K562 treated with DMSO at 1 percent for 48 hours (cell line): Measurements from ENCODE around the gene FBRS. TPM values are rescaled to one million over a fixed set of nuclear protein-coding genes. Genes with fewer than 3 reads are reported as not detected.

Experiments used
- total RNA-seq: library from RNA; unstranded; fragments of 300-600 nt; gene quantifications from 2 replicates; pipeline ENCODE4 v1.2.3, GENCODE V29; 2022; ENCODE audit warnings: low replicate concordance; ENCODE audit errors: extremely low read depth

The FBRS gene
- not detected in 2 replicates for total RNA-seq

GRCh38 chr16:30657866-30658730 is at the start of gene FBRS:
FBRS (plus strand) TSS chr16:30658431; CDS start chr16:30659519, 1,088 bp downstream.

GRCh38 chr16:30609926-30610839 is 48.0 kb upstream of the FBRS start, which contains the start of gene ZNF689:
ZNF689 (minus strand) TSS chr16:30610389; CDS start chr16:30610041, 348 bp downstream.

GRCh38 chr16:30650369-30651123 is 7.7 kb upstream of the FBRS start, which contains the start of gene PRR14:
PRR14 (plus strand) TSS chr16:30650960; CDS start chr16:30651646, 686 bp downstream.

GRCh38 chr16:30698816-30699614 is 40.8 kb downstream of the FBRS start, which contains the start of gene SRCAP:
SRCAP (plus strand) TSS chr16:30699171; CDS start chr16:30700825, 1,654 bp downstream.

Other genes starting within 250 kb of the FBRS start
- gene DCTPP1, start 228.4 kb upstream of the FBRS start, total RNA-seq = not detected in 2 replicates
- gene SEPHS2, start 212.6 kb upstream of the FBRS start, total RNA-seq = not detected in 2 replicates
- not detected in 2 replicates for gene ITGAL, start 185.7 kb upstream of the FBRS start, total RNA-seq
- gene ZNF768, start 131.9 kb upstream of the FBRS start, total RNA-seq = not detected in 2 replicates
- gene ZNF747, start 123.6 kb upstream of the FBRS start, total RNA-seq = not detected in 2 replicates
- not detected in 2 replicates for gene ZNF764, start 100.1 kb upstream of the FBRS start, total RNA-seq
- not detected in 2 replicates for gene ZNF688, start 86.7 kb upstream of the FBRS start, total RNA-seq
- not detected in 2 replicates for gene ZNF785, start 72.7 kb upstream of the FBRS start, total RNA-seq
- not detected in 2 replicates for gene ZNF689, start 48.0 kb upstream of the FBRS start, total RNA-seq
- gene PRR14, start 7.5 kb upstream of the FBRS start, total RNA-seq = not detected in 2 replicates
- not detected in 2 replicates for gene SRCAP, start 40.7 kb downstream of the FBRS start, total RNA-seq
- gene PHKG2, start 90.0 kb downstream of the FBRS start, total RNA-seq = not detected in 2 replicates
- not detected in 2 replicates for gene CFAP119, start 103.6 kb downstream of the FBRS start, total RNA-seq
- gene RNF40, start 103.9 kb downstream of the FBRS start, total RNA-seq = not detected in 2 replicates
- gene ZNF629, start 128.8 kb downstream of the FBRS start, total RNA-seq = not detected in 2 replicates
- gene BCL7C, start 235.6 kb downstream of the FBRS start, total RNA-seq = not detected in 2 replicates
- gene CTF1, start 238.2 kb downstream of the FBRS start, total RNA-seq = not detected in 2 replicates